ENCODE measurements around the gene DDX27. TPM values are rescaled to one million over a fixed set of nuclear protein-coding genes. Genes with fewer than 3 reads are reported as not detected.
A peak's percentile ranks its signal among the peaks of the same experiment; 100 is the strongest.

DDX27 gene
- total RNA-seq, 1 experiment from 2014 or later: 54.8 TPM

DNA sequence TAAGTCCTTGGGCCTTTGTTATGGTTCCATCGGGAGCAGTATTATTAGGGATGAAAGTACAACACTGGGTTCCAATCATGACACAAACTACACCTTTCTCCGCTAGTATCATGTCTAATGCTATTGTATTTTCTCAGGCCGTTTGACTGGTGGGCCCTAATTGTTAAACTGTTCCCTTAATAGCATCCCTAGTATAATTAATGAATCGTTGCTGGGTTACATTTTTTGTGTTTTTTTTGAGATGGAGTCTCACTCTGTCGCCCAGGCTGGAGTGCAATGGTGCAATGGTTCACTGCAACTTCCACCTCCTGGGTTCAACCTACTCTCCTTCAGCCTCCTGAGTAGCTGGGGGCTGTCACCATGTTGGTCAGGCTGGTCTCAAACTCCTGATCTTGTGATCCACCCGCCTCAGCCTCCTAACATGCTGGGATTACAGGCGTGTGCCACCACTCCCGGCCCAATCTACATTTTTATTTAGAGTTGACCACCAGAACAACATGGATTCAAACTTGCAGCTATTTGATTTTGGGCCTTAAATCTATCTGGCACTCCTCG lies 62.8 kb downstream of the DDX27 start (continued):
- TF ChIP-seq, protein P1, sequence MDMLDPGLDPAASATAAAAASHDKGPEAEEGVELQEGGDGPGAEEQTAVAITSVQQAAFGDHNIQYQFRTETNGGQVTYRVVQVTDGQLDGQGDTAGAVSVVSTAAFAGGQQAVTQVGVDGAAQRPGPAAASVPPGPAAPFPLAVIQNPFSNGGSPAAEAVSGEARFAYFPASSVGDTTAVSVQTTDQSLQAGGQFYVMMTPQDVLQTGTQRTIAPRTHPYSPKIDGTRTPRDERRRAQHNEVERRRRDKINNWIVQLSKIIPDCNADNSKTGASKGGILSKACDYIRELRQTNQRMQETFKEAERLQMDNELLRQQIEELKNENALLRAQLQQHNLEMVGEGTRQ (CRISPR knock-in tag; IDR thresholded peaks at IDR 0.05): no peak
- TF ChIP-seq RORB (CRISPR knock-in tag; IDR thresholded peaks at IDR 0.05): no peak
- TF ChIP-seq, protein P2, sequence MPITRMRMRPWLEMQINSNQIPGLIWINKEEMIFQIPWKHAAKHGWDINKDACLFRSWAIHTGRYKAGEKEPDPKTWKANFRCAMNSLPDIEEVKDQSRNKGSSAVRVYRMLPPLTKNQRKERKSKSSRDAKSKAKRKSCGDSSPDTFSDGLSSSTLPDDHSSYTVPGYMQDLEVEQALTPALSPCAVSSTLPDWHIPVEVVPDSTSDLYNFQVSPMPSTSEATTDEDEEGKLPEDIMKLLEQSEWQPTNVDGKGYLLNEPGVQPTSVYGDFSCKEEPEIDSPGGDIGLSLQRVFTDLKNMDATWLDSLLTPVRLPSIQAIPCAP (CRISPR knock-in tag; IDR thresholded peaks at IDR 0.05): 0 out of 2 replicates have a peak, but pooled peaks have one; percentile 30
- TF ChIP-seq NFYB (CRISPR knock-in tag; conservative IDR thresholded peaks at IDR 0.05; ENCODE audit: low read depth): no peak
- no peak for TF ChIP-seq TEAD1 (CRISPR knock-in tag; IDR thresholded peaks at IDR 0.05)
- no peak for TF ChIP-seq FOXP1 (CRISPR knock-in tag; IDR thresholded peaks at IDR 0.05; ENCODE audit: borderline replicate concordance)
- no peak for TF ChIP-seq HMGA2 (CRISPR knock-in tag; IDR thresholded peaks at IDR 0.05)
- TF ChIP-seq, protein P3, sequence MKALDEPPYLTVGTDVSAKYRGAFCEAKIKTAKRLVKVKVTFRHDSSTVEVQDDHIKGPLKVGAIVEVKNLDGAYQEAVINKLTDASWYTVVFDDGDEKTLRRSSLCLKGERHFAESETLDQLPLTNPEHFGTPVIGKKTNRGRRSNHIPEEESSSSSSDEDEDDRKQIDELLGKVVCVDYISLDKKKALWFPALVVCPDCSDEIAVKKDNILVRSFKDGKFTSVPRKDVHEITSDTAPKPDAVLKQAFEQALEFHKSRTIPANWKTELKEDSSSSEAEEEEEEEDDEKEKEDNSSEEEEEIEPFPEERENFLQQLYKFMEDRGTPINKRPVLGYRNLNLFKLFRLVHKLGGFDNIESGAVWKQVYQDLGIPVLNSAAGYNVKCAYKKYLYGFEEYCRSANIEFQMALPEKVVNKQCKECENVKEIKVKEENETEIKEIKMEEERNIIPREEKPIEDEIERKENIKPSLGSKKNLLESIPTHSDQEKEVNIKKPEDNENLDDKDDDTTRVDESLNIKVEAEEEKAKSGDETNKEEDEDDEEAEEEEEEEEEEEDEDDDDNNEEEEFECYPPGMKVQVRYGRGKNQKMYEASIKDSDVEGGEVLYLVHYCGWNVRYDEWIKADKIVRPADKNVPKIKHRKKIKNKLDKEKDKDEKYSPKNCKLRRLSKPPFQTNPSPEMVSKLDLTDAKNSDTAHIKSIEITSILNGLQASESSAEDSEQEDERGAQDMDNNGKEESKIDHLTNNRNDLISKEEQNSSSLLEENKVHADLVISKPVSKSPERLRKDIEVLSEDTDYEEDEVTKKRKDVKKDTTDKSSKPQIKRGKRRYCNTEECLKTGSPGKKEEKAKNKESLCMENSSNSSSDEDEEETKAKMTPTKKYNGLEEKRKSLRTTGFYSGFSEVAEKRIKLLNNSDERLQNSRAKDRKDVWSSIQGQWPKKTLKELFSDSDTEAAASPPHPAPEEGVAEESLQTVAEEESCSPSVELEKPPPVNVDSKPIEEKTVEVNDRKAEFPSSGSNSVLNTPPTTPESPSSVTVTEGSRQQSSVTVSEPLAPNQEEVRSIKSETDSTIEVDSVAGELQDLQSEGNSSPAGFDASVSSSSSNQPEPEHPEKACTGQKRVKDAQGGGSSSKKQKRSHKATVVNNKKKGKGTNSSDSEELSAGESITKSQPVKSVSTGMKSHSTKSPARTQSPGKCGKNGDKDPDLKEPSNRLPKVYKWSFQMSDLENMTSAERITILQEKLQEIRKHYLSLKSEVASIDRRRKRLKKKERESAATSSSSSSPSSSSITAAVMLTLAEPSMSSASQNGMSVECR (CRISPR knock-in tag; IDR thresholded peaks at IDR 0.05; ENCODE audit: borderline replicate concordance): no peak
- TF ChIP-seq, protein P4, sequence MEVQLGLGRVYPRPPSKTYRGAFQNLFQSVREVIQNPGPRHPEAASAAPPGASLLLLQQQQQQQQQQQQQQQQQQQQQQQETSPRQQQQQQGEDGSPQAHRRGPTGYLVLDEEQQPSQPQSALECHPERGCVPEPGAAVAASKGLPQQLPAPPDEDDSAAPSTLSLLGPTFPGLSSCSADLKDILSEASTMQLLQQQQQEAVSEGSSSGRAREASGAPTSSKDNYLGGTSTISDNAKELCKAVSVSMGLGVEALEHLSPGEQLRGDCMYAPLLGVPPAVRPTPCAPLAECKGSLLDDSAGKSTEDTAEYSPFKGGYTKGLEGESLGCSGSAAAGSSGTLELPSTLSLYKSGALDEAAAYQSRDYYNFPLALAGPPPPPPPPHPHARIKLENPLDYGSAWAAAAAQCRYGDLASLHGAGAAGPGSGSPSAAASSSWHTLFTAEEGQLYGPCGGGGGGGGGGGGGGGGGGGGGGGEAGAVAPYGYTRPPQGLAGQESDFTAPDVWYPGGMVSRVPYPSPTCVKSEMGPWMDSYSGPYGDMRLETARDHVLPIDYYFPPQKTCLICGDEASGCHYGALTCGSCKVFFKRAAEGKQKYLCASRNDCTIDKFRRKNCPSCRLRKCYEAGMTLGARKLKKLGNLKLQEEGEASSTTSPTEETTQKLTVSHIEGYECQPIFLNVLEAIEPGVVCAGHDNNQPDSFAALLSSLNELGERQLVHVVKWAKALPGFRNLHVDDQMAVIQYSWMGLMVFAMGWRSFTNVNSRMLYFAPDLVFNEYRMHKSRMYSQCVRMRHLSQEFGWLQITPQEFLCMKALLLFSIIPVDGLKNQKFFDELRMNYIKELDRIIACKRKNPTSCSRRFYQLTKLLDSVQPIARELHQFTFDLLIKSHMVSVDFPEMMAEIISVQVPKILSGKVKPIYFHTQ (CRISPR knock-in tag; IDR thresholded peaks at IDR 0.05): peak; percentile 36; the same call in 1 of the 2 replicates
- TF ChIP-seq ETV6 (CRISPR knock-in tag; IDR thresholded peaks at IDR 0.05): no peak
- TF ChIP-seq SP1 (CRISPR knock-in tag; conservative IDR thresholded peaks at IDR 0.05): no peak
- TF ChIP-seq ZNF138 (CRISPR knock-in tag; conservative IDR thresholded peaks at IDR 0.05): no peak
- TF ChIP-seq, protein P5, sequence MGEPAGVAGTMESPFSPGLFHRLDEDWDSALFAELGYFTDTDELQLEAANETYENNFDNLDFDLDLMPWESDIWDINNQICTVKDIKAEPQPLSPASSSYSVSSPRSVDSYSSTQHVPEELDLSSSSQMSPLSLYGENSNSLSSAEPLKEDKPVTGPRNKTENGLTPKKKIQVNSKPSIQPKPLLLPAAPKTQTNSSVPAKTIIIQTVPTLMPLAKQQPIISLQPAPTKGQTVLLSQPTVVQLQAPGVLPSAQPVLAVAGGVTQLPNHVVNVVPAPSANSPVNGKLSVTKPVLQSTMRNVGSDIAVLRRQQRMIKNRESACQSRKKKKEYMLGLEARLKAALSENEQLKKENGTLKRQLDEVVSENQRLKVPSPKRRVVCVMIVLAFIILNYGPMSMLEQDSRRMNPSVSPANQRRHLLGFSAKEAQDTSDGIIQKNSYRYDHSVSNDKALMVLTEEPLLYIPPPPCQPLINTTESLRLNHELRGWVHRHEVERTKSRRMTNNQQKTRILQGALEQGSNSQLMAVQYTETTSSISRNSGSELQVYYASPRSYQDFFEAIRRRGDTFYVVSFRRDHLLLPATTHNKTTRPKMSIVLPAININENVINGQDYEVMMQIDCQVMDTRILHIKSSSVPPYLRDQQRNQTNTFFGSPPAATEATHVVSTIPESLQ (CRISPR knock-in tag; IDR thresholded peaks at IDR 0.05): no peak
- TF ChIP-seq, protein P6, sequence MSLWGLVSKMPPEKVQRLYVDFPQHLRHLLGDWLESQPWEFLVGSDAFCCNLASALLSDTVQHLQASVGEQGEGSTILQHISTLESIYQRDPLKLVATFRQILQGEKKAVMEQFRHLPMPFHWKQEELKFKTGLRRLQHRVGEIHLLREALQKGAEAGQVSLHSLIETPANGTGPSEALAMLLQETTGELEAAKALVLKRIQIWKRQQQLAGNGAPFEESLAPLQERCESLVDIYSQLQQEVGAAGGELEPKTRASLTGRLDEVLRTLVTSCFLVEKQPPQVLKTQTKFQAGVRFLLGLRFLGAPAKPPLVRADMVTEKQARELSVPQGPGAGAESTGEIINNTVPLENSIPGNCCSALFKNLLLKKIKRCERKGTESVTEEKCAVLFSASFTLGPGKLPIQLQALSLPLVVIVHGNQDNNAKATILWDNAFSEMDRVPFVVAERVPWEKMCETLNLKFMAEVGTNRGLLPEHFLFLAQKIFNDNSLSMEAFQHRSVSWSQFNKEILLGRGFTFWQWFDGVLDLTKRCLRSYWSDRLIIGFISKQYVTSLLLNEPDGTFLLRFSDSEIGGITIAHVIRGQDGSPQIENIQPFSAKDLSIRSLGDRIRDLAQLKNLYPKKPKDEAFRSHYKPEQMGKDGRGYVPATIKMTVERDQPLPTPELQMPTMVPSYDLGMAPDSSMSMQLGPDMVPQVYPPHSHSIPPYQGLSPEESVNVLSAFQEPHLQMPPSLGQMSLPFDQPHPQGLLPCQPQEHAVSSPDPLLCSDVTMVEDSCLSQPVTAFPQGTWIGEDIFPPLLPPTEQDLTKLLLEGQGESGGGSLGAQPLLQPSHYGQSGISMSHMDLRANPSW (CRISPR knock-in tag; conservative IDR thresholded peaks at IDR 0.05; ENCODE audit: low read depth): no peak
- TF ChIP-seq, protein P7, sequence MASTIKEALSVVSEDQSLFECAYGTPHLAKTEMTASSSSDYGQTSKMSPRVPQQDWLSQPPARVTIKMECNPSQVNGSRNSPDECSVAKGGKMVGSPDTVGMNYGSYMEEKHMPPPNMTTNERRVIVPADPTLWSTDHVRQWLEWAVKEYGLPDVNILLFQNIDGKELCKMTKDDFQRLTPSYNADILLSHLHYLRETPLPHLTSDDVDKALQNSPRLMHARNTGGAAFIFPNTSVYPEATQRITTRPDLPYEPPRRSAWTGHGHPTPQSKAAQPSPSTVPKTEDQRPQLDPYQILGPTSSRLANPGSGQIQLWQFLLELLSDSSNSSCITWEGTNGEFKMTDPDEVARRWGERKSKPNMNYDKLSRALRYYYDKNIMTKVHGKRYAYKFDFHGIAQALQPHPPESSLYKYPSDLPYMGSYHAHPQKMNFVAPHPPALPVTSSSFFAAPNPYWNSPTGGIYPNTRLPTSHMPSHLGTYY (CRISPR knock-in tag; IDR thresholded peaks at IDR 0.05): peak; percentile 77; the same call in 1 of the 2 replicates
- TF ChIP-seq CREM (CRISPR knock-in tag; IDR thresholded peaks at IDR 0.05): no peak
- TF ChIP-seq GTF2I (CRISPR knock-in tag; conservative IDR thresholded peaks at IDR 0.05): no peak
- peak; percentile 76; the same call in 1 of the 2 replicates for TF ChIP-seq ZNF671 (CRISPR knock-in tag; IDR thresholded peaks at IDR 0.05)
- TF ChIP-seq GRHL2 (CRISPR knock-in tag; IDR thresholded peaks at IDR 0.05; ENCODE audit: insufficient replicate concordance, severe bottlenecking): no peak
- TF ChIP-seq, protein P8, sequence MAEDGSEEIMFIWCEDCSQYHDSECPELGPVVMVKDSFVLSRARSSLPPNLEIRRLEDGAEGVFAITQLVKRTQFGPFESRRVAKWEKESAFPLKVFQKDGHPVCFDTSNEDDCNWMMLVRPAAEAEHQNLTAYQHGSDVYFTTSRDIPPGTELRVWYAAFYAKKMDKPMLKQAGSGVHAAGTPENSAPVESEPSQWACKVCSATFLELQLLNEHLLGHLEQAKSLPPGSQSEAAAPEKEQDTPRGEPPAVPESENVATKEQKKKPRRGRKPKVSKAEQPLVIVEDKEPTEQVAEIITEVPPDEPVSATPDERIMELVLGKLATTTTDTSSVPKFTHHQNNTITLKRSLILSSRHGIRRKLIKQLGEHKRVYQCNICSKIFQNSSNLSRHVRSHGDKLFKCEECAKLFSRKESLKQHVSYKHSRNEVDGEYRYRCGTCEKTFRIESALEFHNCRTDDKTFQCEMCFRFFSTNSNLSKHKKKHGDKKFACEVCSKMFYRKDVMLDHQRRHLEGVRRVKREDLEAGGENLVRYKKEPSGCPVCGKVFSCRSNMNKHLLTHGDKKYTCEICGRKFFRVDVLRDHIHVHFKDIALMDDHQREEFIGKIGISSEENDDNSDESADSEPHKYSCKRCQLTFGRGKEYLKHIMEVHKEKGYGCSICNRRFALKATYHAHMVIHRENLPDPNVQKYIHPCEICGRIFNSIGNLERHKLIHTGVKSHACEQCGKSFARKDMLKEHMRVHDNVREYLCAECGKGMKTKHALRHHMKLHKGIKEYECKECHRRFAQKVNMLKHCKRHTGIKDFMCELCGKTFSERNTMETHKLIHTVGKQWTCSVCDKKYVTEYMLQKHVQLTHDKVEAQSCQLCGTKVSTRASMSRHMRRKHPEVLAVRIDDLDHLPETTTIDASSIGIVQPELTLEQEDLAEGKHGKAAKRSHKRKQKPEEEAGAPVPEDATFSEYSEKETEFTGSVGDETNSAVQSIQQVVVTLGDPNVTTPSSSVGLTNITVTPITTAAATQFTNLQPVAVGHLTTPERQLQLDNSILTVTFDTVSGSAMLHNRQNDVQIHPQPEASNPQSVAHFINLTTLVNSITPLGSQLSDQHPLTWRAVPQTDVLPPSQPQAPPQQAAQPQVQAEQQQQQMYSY (CRISPR knock-in tag; IDR thresholded peaks at IDR 0.05): no peak
